SHP77 treated with DMSO at 0.1 percent for 48 hours (cell line): ENCODE measurements around the gene ENOSF1.

Experiments
- DNase-seq: peaks from one replicate; lab custom pipeline; 2025; lab: John Stamatoyannopoulos, UW

ENOSF1 gene

DNA sequence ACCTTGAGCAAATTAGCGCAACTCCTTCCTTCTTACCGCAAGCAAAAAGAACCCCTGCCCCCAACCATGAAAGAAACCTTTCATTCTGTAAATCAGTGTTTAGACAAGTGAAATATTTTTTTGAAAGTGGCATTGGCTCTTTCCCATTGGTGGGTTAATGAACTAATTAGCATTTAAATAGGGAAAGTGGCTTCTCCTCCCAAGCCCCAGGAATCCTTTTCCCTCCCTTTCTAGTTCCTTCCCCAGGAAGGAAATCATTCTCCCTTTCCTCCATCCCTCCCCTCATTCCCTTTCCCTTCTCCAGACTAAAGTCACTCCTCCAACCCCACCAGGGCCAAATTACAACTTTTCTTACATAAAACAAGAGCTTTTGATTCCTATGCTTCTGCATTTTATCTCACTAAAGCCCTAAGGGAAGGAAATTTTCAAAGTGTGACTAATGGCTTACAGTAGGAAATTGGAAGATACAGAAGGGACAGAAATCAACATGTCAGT is 77.8 kb downstream of the ENOSF1 start:
- no peak for DNase-seq

DNA sequence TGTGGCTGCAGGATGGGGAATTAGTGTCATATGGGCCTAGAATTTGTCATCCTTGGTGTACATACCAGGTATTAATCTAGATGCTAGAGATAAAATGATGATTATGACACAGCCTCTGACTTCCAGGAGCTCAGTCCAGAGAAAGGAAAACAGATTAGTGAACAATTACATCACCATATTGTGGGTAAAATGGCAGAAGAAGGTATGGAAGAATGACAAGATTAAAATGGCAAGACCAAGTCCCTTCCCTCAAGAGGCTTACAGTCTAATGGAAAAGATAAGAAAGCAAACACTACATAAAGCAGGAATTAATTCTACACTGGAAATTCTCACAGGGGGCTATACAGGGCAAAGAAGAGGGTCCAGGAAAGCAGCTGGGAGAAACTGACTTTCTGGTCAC is 80.9 kb downstream of the ENOSF1 start:
- no peak for DNase-seq

DNA sequence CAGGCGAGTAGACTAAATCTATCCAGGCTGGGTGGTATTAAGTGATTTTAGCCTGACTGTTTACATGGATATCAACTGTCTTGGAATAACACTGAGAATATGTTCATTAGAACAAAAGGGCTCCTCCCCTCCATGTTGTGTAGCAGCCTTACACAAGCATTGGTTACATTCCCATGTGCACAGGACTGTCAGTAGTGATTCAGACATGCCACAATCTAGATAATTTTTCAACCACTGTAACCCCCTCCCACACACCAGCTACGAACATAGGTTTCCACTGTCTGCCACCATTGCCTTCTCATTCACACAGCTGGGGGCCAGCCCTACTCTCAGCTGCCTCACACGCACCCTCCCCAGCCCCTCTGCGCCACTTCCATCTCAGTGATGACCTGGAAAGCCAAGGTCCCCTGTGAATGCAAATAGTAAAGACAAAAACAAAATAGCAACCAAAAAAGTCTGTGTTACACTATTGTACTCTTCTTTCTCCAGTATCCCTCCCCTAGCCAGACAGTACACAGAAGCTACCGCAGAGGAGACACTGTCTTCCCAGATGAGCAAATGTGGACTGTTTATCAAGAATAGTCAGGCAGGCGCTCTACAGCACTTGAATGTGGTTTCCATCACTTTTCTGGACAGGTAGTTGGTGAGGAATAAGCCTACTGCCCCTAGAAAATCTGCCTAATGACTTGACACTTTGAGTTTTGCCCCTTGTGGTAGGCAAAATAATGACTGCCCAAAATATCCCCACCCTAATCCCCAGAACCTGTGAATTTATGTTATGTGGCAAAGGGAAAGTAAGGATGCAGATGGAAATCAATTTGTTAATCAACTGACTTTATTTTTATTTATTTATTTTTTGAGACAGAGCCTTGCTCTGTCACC is 82.9 kb downstream of the ENOSF1 start:
- no peak for DNase-seq

- no peak for DNase-seq
These were observed 85.2 kb downstream of the ENOSF1 start for GRCh38 chr18:627231-627630.

GRCh38 chr18:623761-624620 is 88.4 kb downstream of the ENOSF1 start:
- DNase-seq, result peak; percentile 44

DNA sequence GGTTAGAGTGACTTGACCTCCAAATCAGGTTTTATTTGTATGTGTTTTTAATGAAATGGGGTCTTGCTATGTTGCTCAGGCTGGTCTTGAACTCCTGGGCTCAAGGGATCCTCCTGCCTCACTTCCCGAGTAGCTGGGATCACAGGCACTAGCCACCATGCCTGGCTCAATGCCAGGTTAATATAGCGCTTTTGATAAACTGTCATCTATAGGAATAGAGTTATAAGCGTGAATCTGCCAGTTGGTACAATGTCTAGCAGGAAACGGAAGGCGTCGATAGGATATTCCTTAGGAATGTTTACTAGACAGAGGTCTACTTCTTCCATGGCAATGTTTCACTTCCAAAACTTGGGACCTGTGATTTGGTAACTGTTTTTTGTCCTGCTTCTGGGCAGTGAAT is 90.1 kb downstream of the ENOSF1 start:
- DNase-seq, result no peak

- DNase-seq, result no peak
These were observed 91.0 kb downstream of the ENOSF1 start for GRCh38 chr18:621291-622043.
